Measurements from ENCODE around the gene HAPLN2. TPM values are rescaled to one million over a fixed set of nuclear protein-coding genes. Genes with fewer than 3 reads are reported as not detected.
"Not testable (repeated sequence)": the region's sequence is repeated elsewhere in the genome, so short reads cannot be mapped to it uniquely, and the experiment has no call there.

Gene HAPLN2
- total and polyA plus RNA-seq, 2 donors = 0.09 to 0.50 TPM

- Histone ChIP-seq H3K9me3 (ENCODE audit: control insufficient read depth in 2 of 2, insufficient read depth in 1 of 2, low read length in 1 of 2) (no peaks in the 10 kb centered on the region), H3K27me3 (ENCODE audit: control insufficient read depth in 2 of 2, insufficient read depth in 1 of 2, low read length in 1 of 2) (peaks cover 54 to 96% of the 10 kb centered on the region in 2 donors), H3K27ac (ENCODE audit: low read depth in 1 of 2, low read length in 1 of 2) (no peak overlapping the region), H3K4me1 (ENCODE audit: control insufficient read depth in 2 of 2, insufficient read depth in 2 of 2, low read length in 2 of 2) (peaks cover 2 to 7% of the 10 kb centered on the region in 2 donors), H3K4me3 (ENCODE audit: low read length in 2 of 2) (peak overlapping the region in 1 of 2 donors; percentile 25), H3K36me3 (ENCODE audit: control insufficient read depth in 2 of 2, insufficient read depth in 2 of 2, low read length in 1 of 2) (no peaks in the 10 kb centered on the region)
- peak in 1 of 9 donors; percentile 30 for DNase-seq (ENCODE audit: low read depth in 6 of 9, low spot score in 9 of 9)
- WGBS = 3% methylated on average over 87 of the region's 87 CpGs
Observed at GRCh38 chr1:156623946-156624813, 5.0 kb downstream of the HAPLN2 start.

- no peak for DNase-seq (ENCODE audit: low read depth in 6 of 9, low spot score in 9 of 9)
- no peaks in the 10 kb centered on the region for H3K9me3 ChIP-seq (ENCODE audit: control insufficient read depth in 2 of 2, insufficient read depth in 1 of 2, low read length in 1 of 2)
- peaks cover 50 to 95% of the 10 kb centered on the region in 2 donors for H3K27me3 ChIP-seq (ENCODE audit: control insufficient read depth in 2 of 2, insufficient read depth in 1 of 2, low read length in 1 of 2)
- peak overlapping the region in 1 of 2 donors; percentile 14 for H3K4me3 ChIP-seq (ENCODE audit: low read length in 2 of 2)
- H3K4me1 ChIP-seq (ENCODE audit: control insufficient read depth in 2 of 2, insufficient read depth in 2 of 2, low read length in 2 of 2) = peaks cover 2 to 7% of the 10 kb centered on the region in 2 donors
- H3K27ac ChIP-seq (ENCODE audit: low read depth in 1 of 2, low read length in 1 of 2) = no peak overlapping the region
- 5% methylated on average over 55 of the region's 55 CpGs for WGBS
- no peaks in the 10 kb centered on the region for H3K36me3 ChIP-seq (ENCODE audit: control insufficient read depth in 2 of 2, insufficient read depth in 2 of 2, low read length in 1 of 2)
Observed at GRCh38 chr1:156624814-156625435, 5.7 kb downstream of the HAPLN2 start.

- Histone ChIP-seq H3K9me3 (ENCODE audit: control insufficient read depth in 2 of 2, insufficient read depth in 1 of 2, low read length in 1 of 2) (no peaks in the 10 kb centered on the region), H3K4me3 (ENCODE audit: low read length in 2 of 2) (no peak overlapping the region), H3K4me1 (ENCODE audit: control insufficient read depth in 2 of 2, insufficient read depth in 2 of 2, low read length in 2 of 2) (peaks cover 2 to 7% of the 10 kb centered on the region in 2 donors), H3K27ac (ENCODE audit: low read depth in 1 of 2, low read length in 1 of 2) (no peak overlapping the region), H3K36me3 (ENCODE audit: control insufficient read depth in 2 of 2, insufficient read depth in 2 of 2, low read length in 1 of 2) (no peaks in the 10 kb centered on the region), H3K27me3 (ENCODE audit: control insufficient read depth in 2 of 2, insufficient read depth in 1 of 2, low read length in 1 of 2) (peaks cover 45 to 95% of the 10 kb centered on the region in 2 donors)
- peak in 5 of 9 donors; percentile 48 to 73 (median 57) for DNase-seq (ENCODE audit: low read depth in 6 of 9, low spot score in 9 of 9)
- 3% methylated on average over 45 of the region's 45 CpGs for WGBS
Observed at GRCh38 chr1:156625436-156626078, 6.3 kb downstream of the HAPLN2 start.

- Histone ChIP-seq H3K27me3 (ENCODE audit: control insufficient read depth in 2 of 2, insufficient read depth in 1 of 2, low read length in 1 of 2) (peaks cover 45 to 95% of the 10 kb centered on the region in 2 donors), H3K4me1 (ENCODE audit: control insufficient read depth in 2 of 2, insufficient read depth in 2 of 2, low read length in 2 of 2) (peaks cover 2 to 7% of the 10 kb centered on the region in 2 donors), H3K27ac (ENCODE audit: low read depth in 1 of 2, low read length in 1 of 2) (no peak overlapping the region), H3K36me3 (ENCODE audit: control insufficient read depth in 2 of 2, insufficient read depth in 2 of 2, low read length in 1 of 2) (no peaks in the 10 kb centered on the region), H3K4me3 (ENCODE audit: low read length in 2 of 2) (no peak overlapping the region), H3K9me3 (ENCODE audit: control insufficient read depth in 2 of 2, insufficient read depth in 1 of 2, low read length in 1 of 2) (no peaks in the 10 kb centered on the region)
- 50% methylated on average over 4 of the region's 4 CpGs for WGBS
- no peak for DNase-seq (ENCODE audit: low read depth in 6 of 9, low spot score in 9 of 9)
Observed at GRCh38 chr1:156626079-156626438, 6.8 kb downstream of the HAPLN2 start.

- peak in 3 of 9 donors; percentile 22 to 48 (median 27) for DNase-seq (ENCODE audit: low read depth in 6 of 9, low spot score in 9 of 9)
- 97% methylated on average over 2 of the region's 2 CpGs for WGBS
- Histone ChIP-seq H3K9me3 (ENCODE audit: control insufficient read depth in 2 of 2, insufficient read depth in 1 of 2, low read length in 1 of 2) (no peaks in the 10 kb centered on the region), H3K4me1 (ENCODE audit: control insufficient read depth in 2 of 2, insufficient read depth in 2 of 2, low read length in 2 of 2) (peaks cover 2 to 7% of the 10 kb centered on the region in 2 donors), H3K36me3 (ENCODE audit: control insufficient read depth in 2 of 2, insufficient read depth in 2 of 2, low read length in 1 of 2) (no peaks in the 10 kb centered on the region), H3K4me3 (ENCODE audit: low read length in 2 of 2) (no peak overlapping the region), H3K27me3 (ENCODE audit: control insufficient read depth in 2 of 2, insufficient read depth in 1 of 2, low read length in 1 of 2) (peaks cover 38 to 95% of the 10 kb centered on the region in 2 donors), H3K27ac (ENCODE audit: low read depth in 1 of 2, low read length in 1 of 2) (no peak overlapping the region)
Observed at GRCh38 chr1:156627313-156627880, 8.2 kb downstream of the HAPLN2 start.

GRCh38 chr1:156629823-156630449 is 10.7 kb downstream of the HAPLN2 start:
- peaks cover 0 to 2% of the 10 kb centered on the region in 2 donors for H3K4me1 ChIP-seq (ENCODE audit: control insufficient read depth in 2 of 2, insufficient read depth in 2 of 2, low read length in 2 of 2)
- no peak for DNase-seq (ENCODE audit: low read depth in 6 of 9, low spot score in 9 of 9)
- no peaks in the 10 kb centered on the region for H3K9me3 ChIP-seq (ENCODE audit: control insufficient read depth in 2 of 2, insufficient read depth in 1 of 2, low read length in 1 of 2)
- H3K27me3 ChIP-seq (ENCODE audit: control insufficient read depth in 2 of 2, insufficient read depth in 1 of 2, low read length in 1 of 2) = peaks cover 27 to 94% of the 10 kb centered on the region in 2 donors
- H3K4me3 ChIP-seq (ENCODE audit: low read length in 2 of 2) = no peak overlapping the region
- 68% methylated on average over 8 of the region's 8 CpGs for WGBS
- H3K27ac ChIP-seq (ENCODE audit: low read depth in 1 of 2, low read length in 1 of 2) = no peak overlapping the region
- H3K36me3 ChIP-seq (ENCODE audit: control insufficient read depth in 2 of 2, insufficient read depth in 2 of 2, low read length in 1 of 2) = no peaks in the 10 kb centered on the region

- 62% methylated on average over 9 of the region's 9 CpGs for WGBS
- not testable (repeated sequence) for H3K27ac ChIP-seq (ENCODE audit: low read depth in 1 of 2, low read length in 1 of 2); H3K9me3 ChIP-seq (ENCODE audit: control insufficient read depth in 2 of 2, insufficient read depth in 1 of 2, low read length in 1 of 2); H3K4me1 ChIP-seq (ENCODE audit: control insufficient read depth in 2 of 2, insufficient read depth in 2 of 2, low read length in 2 of 2); H3K4me3 ChIP-seq (ENCODE audit: low read length in 2 of 2); DNase-seq (ENCODE audit: low read depth in 6 of 9, low spot score in 9 of 9); H3K36me3 ChIP-seq (ENCODE audit: control insufficient read depth in 2 of 2, insufficient read depth in 2 of 2, low read length in 1 of 2)
- H3K27me3 ChIP-seq (ENCODE audit: control insufficient read depth in 2 of 2, insufficient read depth in 1 of 2, low read length in 1 of 2) = peaks cover 18 to 92% of the 10 kb centered on the region in 2 donors
Observed at GRCh38 chr1:156631152-156631551, 11.9 kb downstream of the HAPLN2 start.

GRCh38 chr1:156632355-156632754 is 13.1 kb downstream of the HAPLN2 start:
- WGBS = 86% methylated on average over 3 of the region's 3 CpGs

More at GRCh38 chr1:156632355-156632754, 13.1 kb downstream of the HAPLN2 start:
- Histone ChIP-seq H3K4me3 (ENCODE audit: low read length in 2 of 2) (no peak overlapping the region), H3K27me3 (ENCODE audit: control insufficient read depth in 2 of 2, insufficient read depth in 1 of 2, low read length in 1 of 2) (peaks cover 12 to 89% of the 10 kb centered on the region in 2 donors), H3K4me1 (ENCODE audit: control insufficient read depth in 2 of 2, insufficient read depth in 2 of 2, low read length in 2 of 2) (no peaks in the 10 kb centered on the region), H3K9me3 (ENCODE audit: control insufficient read depth in 2 of 2, insufficient read depth in 1 of 2, low read length in 1 of 2) (no peaks in the 10 kb centered on the region), H3K36me3 (ENCODE audit: control insufficient read depth in 2 of 2, insufficient read depth in 2 of 2, low read length in 1 of 2) (no peaks in the 10 kb centered on the region), H3K27ac (ENCODE audit: low read depth in 1 of 2, low read length in 1 of 2) (no peak overlapping the region)
- no peak for DNase-seq (ENCODE audit: low read depth in 6 of 9, low spot score in 9 of 9)
